WI38 (cell line): ENCODE data around the gene LLCFC1.

Experiments
- H3K4me3 ChIP-seq: 2 replicates; pipeline ENCODE4 v1.5.1; 2011; ENCODE audit warnings: low read depth, mild to moderate bottlenecking, control low read depth, low read length
- TF ChIP-seq, protein P1 (sequence below): IDR thresholded peaks from 2 replicates; pipeline ENCODE4 v1.5.1; 2012; ENCODE audit warnings: low read depth, mild to moderate bottlenecking, control low read depth, low read length

The LLCFC1 gene

DNA sequence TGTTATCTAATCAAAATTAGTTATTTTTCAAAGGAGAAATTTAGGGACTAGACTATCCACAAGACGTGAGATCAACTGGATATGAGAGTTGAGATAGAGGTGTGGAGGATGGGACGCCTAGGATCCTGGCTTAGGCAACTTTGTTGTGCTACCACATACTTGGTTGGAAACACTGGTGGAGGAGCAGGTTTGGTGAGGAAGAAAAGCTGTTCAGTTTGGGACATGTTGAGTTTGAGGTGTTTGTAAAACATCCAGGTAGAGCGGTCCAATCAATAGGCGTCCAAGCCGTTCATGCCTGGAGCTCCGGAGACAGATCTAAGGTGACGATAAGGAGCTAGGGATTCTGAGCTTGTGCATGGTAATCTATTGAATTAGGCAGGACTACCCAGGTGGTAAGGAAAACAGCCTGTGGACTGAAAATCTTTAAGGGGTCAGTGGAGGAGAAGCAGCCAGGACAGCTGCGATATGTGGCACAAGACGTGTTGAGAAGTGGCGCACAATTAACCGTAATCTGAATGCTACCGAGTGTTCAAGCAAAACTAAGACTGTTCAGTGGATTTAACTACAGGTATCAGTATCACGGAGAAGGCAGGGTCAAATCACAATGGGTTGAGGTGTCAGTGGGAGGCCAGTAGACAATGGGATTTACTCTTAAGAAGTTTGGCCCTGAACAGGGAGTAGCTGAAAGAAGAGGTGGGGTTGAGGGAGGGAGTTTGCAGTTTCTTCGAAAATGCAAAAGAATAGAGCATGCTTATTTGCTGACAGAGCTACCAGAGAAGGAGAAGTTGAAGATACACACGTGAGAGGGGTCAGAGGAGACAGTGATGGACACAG is 37.6 kb upstream of the LLCFC1 start:
- no peak overlapping the region for H3K4me3 ChIP-seq
- TF ChIP-seq, protein P1, sequence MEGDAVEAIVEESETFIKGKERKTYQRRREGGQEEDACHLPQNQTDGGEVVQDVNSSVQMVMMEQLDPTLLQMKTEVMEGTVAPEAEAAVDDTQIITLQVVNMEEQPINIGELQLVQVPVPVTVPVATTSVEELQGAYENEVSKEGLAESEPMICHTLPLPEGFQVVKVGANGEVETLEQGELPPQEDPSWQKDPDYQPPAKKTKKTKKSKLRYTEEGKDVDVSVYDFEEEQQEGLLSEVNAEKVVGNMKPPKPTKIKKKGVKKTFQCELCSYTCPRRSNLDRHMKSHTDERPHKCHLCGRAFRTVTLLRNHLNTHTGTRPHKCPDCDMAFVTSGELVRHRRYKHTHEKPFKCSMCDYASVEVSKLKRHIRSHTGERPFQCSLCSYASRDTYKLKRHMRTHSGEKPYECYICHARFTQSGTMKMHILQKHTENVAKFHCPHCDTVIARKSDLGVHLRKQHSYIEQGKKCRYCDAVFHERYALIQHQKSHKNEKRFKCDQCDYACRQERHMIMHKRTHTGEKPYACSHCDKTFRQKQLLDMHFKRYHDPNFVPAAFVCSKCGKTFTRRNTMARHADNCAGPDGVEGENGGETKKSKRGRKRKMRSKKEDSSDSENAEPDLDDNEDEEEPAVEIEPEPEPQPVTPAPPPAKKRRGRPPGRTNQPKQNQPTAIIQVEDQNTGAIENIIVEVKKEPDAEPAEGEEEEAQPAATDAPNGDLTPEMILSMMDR: no peak

GRCh38 chr7:142904128-142904527 is 35.2 kb upstream of the LLCFC1 start:
- TF ChIP-seq, protein P1: no peak
- no peak overlapping the region for H3K4me3 ChIP-seq

- no peak overlapping the region for H3K4me3 ChIP-seq
- TF ChIP-seq, protein P1: no peak
Observed at GRCh38 chr7:142905759-142906158, 33.5 kb upstream of the LLCFC1 start.

- TF ChIP-seq, protein P1: no peak
- no peak overlapping the region for H3K4me3 ChIP-seq
Observed at GRCh38 chr7:142906643-142907042, 32.6 kb upstream of the LLCFC1 start.

GRCh38 chr7:142908290-142908689 is 31.0 kb upstream of the LLCFC1 start:
- no peak overlapping the region for H3K4me3 ChIP-seq
- TF ChIP-seq, protein P1: no peak

- TF ChIP-seq, protein P1: no peak
- H3K4me3 ChIP-seq: no peak overlapping the region
Observed at GRCh38 chr7:142908921-142909890, 30.1 kb upstream of the LLCFC1 start.

- H3K4me3 ChIP-seq: no peak overlapping the region
- TF ChIP-seq, protein P1: no peak
Observed at GRCh38 chr7:142910031-142910433, 29.3 kb upstream of the LLCFC1 start.
